H4 (cell line): Measurements from ENCODE around the gene CUEDC1. TPM values are rescaled to one million over a fixed set of nuclear protein-coding genes. Genes with fewer than 3 reads are reported as not detected.
"Not testable (repeated sequence)": the region's sequence is repeated elsewhere in the genome, so short reads cannot be mapped to it uniquely, and the experiment has no call there.

Experiments used
- DNase-seq: peaks from one replicate; pipeline ENCODE4 v3.0.0-alpha.2; 2015; ENCODE audit warnings: low spot score
- total RNA-seq: library from RNA; depleted of rRNA; stranded (reverse); fragments of >200 nt; shearing (Covaris generic); gene quantifications from 2 replicates; pipeline ENCODE4 v1.2.3, GENCODE V29; 2014

Gene CUEDC1
- total RNA-seq, 1 experiment from 2014 or later, result 7.4 TPM

- DNase-seq, result no peak
Measured at GRCh38 chr17:57939797-57940196, 15.4 kb downstream of the CUEDC1 start.

- DNase-seq, result no peak
Measured at GRCh38 chr17:57938061-57938502, 17.1 kb downstream of the CUEDC1 start.

GRCh38 chr17:57937492-57937891 is 17.7 kb downstream of the CUEDC1 start:
- no peak for DNase-seq

- DNase-seq, result peak; percentile 58
Measured at GRCh38 chr17:57935833-57936807, 19.1 kb downstream of the CUEDC1 start.

- DNase-seq, result no peak
Measured at GRCh38 chr17:57931488-57932137, 23.6 kb downstream of the CUEDC1 start.

GRCh38 chr17:57930239-57930638 is 25.0 kb downstream of the CUEDC1 start:
- DNase-seq, result no peak

- DNase-seq, result no peak
Measured at GRCh38 chr17:57929386-57929785, 25.8 kb downstream of the CUEDC1 start.

GRCh38 chr17:57928928-57929327 is 26.3 kb downstream of the CUEDC1 start:
- DNase-seq, result no peak

GRCh38 chr17:57927048-57927723 is 28.0 kb downstream of the CUEDC1 start:
- DNase-seq, result peak; percentile 75

GRCh38 chr17:57926723-57927047 is 28.5 kb downstream of the CUEDC1 start:
- DNase-seq, result no peak

- no peak for DNase-seq
Measured at GRCh38 chr17:57925361-57925990, 29.7 kb downstream of the CUEDC1 start.

- no peak for DNase-seq
Measured at GRCh38 chr17:57924677-57925076, 30.5 kb downstream of the CUEDC1 start.

GRCh38 chr17:57923182-57923872 is 31.9 kb downstream of the CUEDC1 start:
- no peak for DNase-seq

- not testable (repeated sequence) for DNase-seq
Measured at GRCh38 chr17:57922745-57923144, 32.5 kb downstream of the CUEDC1 start.

- DNase-seq, result no peak
Measured at GRCh38 chr17:57920916-57921703, 34.1 kb downstream of the CUEDC1 start.

GRCh38 chr17:57919918-57920317 is 35.3 kb downstream of the CUEDC1 start:
- no peak for DNase-seq

GRCh38 chr17:57918017-57918895 is 37.0 kb downstream of the CUEDC1 start:
- no peak for DNase-seq

- DNase-seq, result no peak
Measured at GRCh38 chr17:57916925-57917858, 38.0 kb downstream of the CUEDC1 start.
